Measurements from ENCODE around the gene SF3B4.

DNA sequence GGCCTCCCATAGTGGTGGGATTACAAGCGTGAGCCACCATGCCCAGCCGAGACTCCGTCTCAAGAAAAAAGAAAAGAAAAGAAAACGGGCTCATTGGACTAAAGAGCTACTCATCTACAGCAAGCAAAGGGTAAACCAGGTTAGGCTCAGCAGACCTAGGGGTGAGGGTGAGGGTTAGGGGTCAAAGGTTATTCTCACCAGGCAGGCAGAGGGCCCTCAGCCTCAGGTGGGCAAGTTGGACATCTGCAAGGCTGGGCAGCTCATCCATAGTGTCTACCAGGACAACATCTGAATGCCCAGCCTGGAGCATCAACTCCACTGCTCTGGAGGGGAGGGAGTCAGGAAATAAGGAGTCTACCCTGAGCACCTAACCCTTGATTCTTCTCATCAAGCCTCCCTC lies 5.6 kb upstream of the SF3B4 start:
- no peak for TF ChIP-seq CTCF (IDR thresholded peaks at IDR 0.05)
- TF ChIP-seq POLR2A (IDR thresholded peaks at IDR 0.05): no peak
- TF ChIP-seq POLR2AphosphoS5 (IDR thresholded peaks at IDR 0.05): no peak
- no peak for TF ChIP-seq EP300 (IDR thresholded peaks at IDR 0.05)

All from sigmoid colon (tissue), 4 donors.